Subcutaneous abdominal adipose tissue (tissue), 5 donors: Measurements from ENCODE around the gene TSPYL6.
A peak's percentile ranks its signal among the peaks of the same experiment; 100 is the strongest.

Source experiments
- H3K27ac ChIP-seq: one replicate; pipeline ENCODE4 v1.7.0; 2013; ENCODE audit warnings: low read depth, mild to moderate bottlenecking, inconsistent platforms, low read length, moderate library complexity
- H3K27me3 ChIP-seq, 5 donors: one replicate each; pipeline ENCODE4 v1.7.0; 2013; ENCODE audit warnings: low read length in 5 of 5, inconsistent platforms in 1 of 5; ENCODE audit not compliant: control insufficient read depth in 5 of 5, insufficient read depth in 4 of 5
- H3K36me3 ChIP-seq, 5 donors: one replicate each; pipeline ENCODE4 v1.7.0; 2013; ENCODE audit warnings: low read length in 5 of 5; ENCODE audit not compliant: control insufficient read depth in 5 of 5, insufficient read depth in 5 of 5
- H3K4me1 ChIP-seq, 5 donors: one replicate each; pipeline ENCODE4 v1.7.0; 2013; ENCODE audit warnings: low read length in 5 of 5, mild to moderate bottlenecking in 3 of 5, moderate library complexity in 1 of 5; ENCODE audit not compliant: control insufficient read depth in 5 of 5, insufficient read depth in 5 of 5
- H3K4me3 ChIP-seq, 5 donors: one replicate each; pipeline ENCODE4 v1.7.0; 2013; ENCODE audit warnings: low read length in 5 of 5, low read depth in 1 of 5
- H3K9ac ChIP-seq, 5 donors: one replicate each; pipeline ENCODE4 v1.7.0; 2013; ENCODE audit warnings: low read length in 5 of 5, mild to moderate bottlenecking in 4 of 5, moderate library complexity in 3 of 5
- H3K9me3 ChIP-seq, 5 donors: one replicate each; pipeline ENCODE4 v1.7.0; 2013; ENCODE audit warnings: low read length in 5 of 5; ENCODE audit not compliant: control insufficient read depth in 5 of 5
- donor health status: healthy.
- donor health status: healthy.
- donor health status: healthy.
- donor health status: healthy.
- donor health status: healthy.

TSPYL6 gene

GRCh38 chr2:54259413-54260240 is 3.6 kb upstream of the TSPYL6 start:
- Histone ChIP-seq H3K27me3 (no peaks in the 10 kb centered on the region), H3K9me3 (no peaks in the 10 kb centered on the region), H3K4me3 (no peak overlapping the region), H3K36me3 (peaks cover 0 to 3% (median 0%) of the 10 kb centered on the region in 5 donors), H3K27ac (no peak overlapping the region), H3K4me1 (peaks cover 0 to 4% (median 0%) of the 10 kb centered on the region in 5 donors), H3K9ac (no peak overlapping the region)

GRCh38 chr2:54258166-54258565 is 2.1 kb upstream of the TSPYL6 start:
- Histone ChIP-seq H3K4me3 (no peak overlapping the region), H3K9ac (no peak overlapping the region), H3K27me3 (no peaks in the 10 kb centered on the region), H3K27ac (no peak overlapping the region), H3K4me1 (peaks cover 0 to 4% (median 0%) of the 10 kb centered on the region in 5 donors), H3K9me3 (no peaks in the 10 kb centered on the region), H3K36me3 (peaks cover 0 to 3% (median 0%) of the 10 kb centered on the region in 5 donors)

GRCh38 chr2:54255230-54256090 is 569 bp downstream of the TSPYL6 start:
- Histone ChIP-seq H3K36me3 (peaks cover 0 to 3% (median 0%) of the 10 kb centered on the region in 5 donors), H3K4me1 (peaks cover 0 to 8% (median 0%) of the 10 kb centered on the region in 5 donors), H3K27ac (no peak overlapping the region), H3K4me3 (no peak overlapping the region), H3K9ac (no peak overlapping the region), H3K27me3 (no peaks in the 10 kb centered on the region), H3K9me3 (no peaks in the 10 kb centered on the region)

- H3K4me1 ChIP-seq: peaks cover 0 to 8% (median 0%) of the 10 kb centered on the region in 5 donors
- no peaks in the 10 kb centered on the region for H3K27me3 ChIP-seq
- no peaks in the 10 kb centered on the region for H3K9me3 ChIP-seq
- no peak overlapping the region for H3K9ac ChIP-seq
- no peak overlapping the region for H3K4me3 ChIP-seq
- peaks cover 0 to 3% (median 0%) of the 10 kb centered on the region in 5 donors for H3K36me3 ChIP-seq
- no peak overlapping the region for H3K27ac ChIP-seq
Observed at GRCh38 chr2:54254180-54254579, 1.8 kb downstream of the TSPYL6 start.

GRCh38 chr2:54249629-54250028 is 6.4 kb downstream of the TSPYL6 start:
- H3K4me3 ChIP-seq: no peak overlapping the region
- H3K9me3 ChIP-seq: no peaks in the 10 kb centered on the region
- peaks cover 0 to 2% (median 0%) of the 10 kb centered on the region in 5 donors for H3K36me3 ChIP-seq
- H3K9ac ChIP-seq: no peak overlapping the region
- H3K27me3 ChIP-seq: no peaks in the 10 kb centered on the region
- no peak overlapping the region for H3K27ac ChIP-seq
- peaks cover 0 to 5% (median 0%) of the 10 kb centered on the region in 5 donors for H3K4me1 ChIP-seq

- Histone ChIP-seq H3K9ac (no peak overlapping the region), H3K36me3 (no peaks in the 10 kb centered on the region), H3K27me3 (no peaks in the 10 kb centered on the region), H3K4me3 (no peak overlapping the region), H3K9me3 (no peaks in the 10 kb centered on the region), H3K4me1 (peaks cover 0 to 5% (median under 1%) of the 10 kb centered on the region in 5 donors), H3K27ac (no peak overlapping the region)
Observed at GRCh38 chr2:54247115-54247514, 8.9 kb downstream of the TSPYL6 start.

GRCh38 chr2:54240515-54241469 is 15.2 kb downstream of the TSPYL6 start:
- H3K4me1 ChIP-seq: peaks cover 2 to 26% (median 21%) of the 10 kb centered on the region in 5 donors
- H3K27me3 ChIP-seq: no peaks in the 10 kb centered on the region
- no peaks in the 10 kb centered on the region for H3K36me3 ChIP-seq
- peak overlapping the region; percentile 97 for H3K27ac ChIP-seq
- peaks cover 0 to 5% (median 2%) of the 10 kb centered on the region in 5 donors for H3K9me3 ChIP-seq
- peak overlapping the region in 2 of 5 donors; percentile 28 to 49 for H3K9ac ChIP-seq
- no peak overlapping the region for H3K4me3 ChIP-seq

- no peaks in the 10 kb centered on the region for H3K27me3 ChIP-seq
- H3K4me3 ChIP-seq: no peak overlapping the region
- peaks cover 2 to 28% (median 21%) of the 10 kb centered on the region in 5 donors for H3K4me1 ChIP-seq
- H3K9me3 ChIP-seq: peaks cover 0 to 5% (median 2%) of the 10 kb centered on the region in 5 donors
- no peak overlapping the region for H3K9ac ChIP-seq
- no peaks in the 10 kb centered on the region for H3K36me3 ChIP-seq
- peak overlapping the region; percentile 97 for H3K27ac ChIP-seq
Observed at GRCh38 chr2:54239427-54239826, 16.6 kb downstream of the TSPYL6 start.

- Histone ChIP-seq H3K9ac (no peak overlapping the region), H3K9me3 (peaks cover 0 to 5% (median 2%) of the 10 kb centered on the region in 5 donors), H3K4me3 (no peak overlapping the region), H3K27me3 (no peaks in the 10 kb centered on the region), H3K36me3 (no peaks in the 10 kb centered on the region), H3K27ac (no peak overlapping the region), H3K4me1 (peaks cover 2 to 36% (median 23%) of the 10 kb centered on the region in 5 donors)
Observed at GRCh38 chr2:54237428-54237827, 18.6 kb downstream of the TSPYL6 start.
